ENCODE data around the gene ZNF488. TPM values are rescaled to one million over a fixed set of nuclear protein-coding genes. Genes with fewer than 3 reads are reported as not detected.

ZNF488 gene
- total and polyA plus RNA-seq, 10 of the 15 experiments (the other 5 are each of a cell fraction or from before 2014, with no cell fraction given), result not detected

DNA sequence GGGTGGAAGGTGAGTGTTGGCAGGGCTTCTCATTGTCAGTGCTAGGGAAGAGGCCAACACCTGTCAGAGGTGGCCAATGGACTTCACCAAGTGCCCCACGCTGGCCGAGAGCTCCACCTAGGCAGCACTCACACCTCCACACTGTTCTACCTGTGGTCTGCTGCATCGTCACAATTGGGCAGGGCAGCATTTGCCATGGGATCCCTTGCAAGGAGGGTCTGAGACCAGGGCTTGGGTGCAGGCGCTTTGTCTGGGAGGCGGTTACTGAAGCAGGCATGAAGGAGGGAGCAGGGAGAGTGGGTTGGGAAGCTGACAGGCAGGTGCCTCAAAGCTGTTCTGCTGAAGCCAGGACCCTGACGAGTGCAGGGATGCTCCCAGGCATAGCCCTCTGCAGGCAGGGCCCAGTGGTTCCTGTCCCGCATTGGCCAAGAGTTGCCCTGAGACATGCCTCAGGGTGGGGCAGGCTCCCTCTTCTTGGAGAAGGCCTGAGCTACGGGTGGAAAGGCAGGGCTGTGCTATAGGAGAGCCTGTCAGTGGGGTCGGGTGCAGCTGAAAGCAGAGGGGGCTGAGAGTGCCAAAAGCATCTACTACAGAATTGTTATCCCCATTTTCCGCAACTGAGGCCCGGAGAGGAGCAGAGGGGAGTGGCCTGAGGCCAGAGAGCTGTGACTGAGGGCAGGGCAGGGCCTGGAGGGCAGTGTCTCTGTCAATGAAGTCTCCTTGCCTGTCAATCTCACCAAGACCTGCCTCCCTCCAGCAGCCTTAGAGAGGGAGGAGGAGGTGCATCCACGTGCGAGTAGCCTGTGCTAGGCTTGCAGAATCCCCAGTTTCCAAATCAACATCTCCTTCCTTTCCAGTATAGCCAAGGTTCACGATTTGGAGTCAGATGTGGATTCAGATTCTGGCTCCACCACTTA lies 31.9 kb downstream of the ZNF488 start:
- H3K9ac ChIP-seq (ENCODE audit: control insufficient read depth, insufficient read depth, low read length), result no peak overlapping the region
- H2AFZ ChIP-seq (ENCODE audit: control insufficient read depth, low read depth, low read length), result no peak overlapping the region
- BruUV-seq (replicated peaks), result no TSS peak
- 21% methylated on average over 14 of the region's 14 CpGs for WGBS (ENCODE audit: insufficient coverage, insufficient replicate concordance, low lambda C conversion rate, missing lambda C conversion rate)
- H3K4me1 ChIP-seq (ENCODE audit: control insufficient read depth, insufficient read depth, low read length), result no peaks in the 10 kb centered on the region
- no peak overlapping the region for H3K27ac ChIP-seq (ENCODE audit: control insufficient read depth, insufficient read depth)
- H3K36me3 ChIP-seq (ENCODE audit: control insufficient read depth in 2 of 2, insufficient read depth in 2 of 2, low read length in 1 of 2), result no peaks in the 10 kb centered on the region
- H3K4me3 ChIP-seq, result no peak overlapping the region
- H4K20me1 ChIP-seq (ENCODE audit: control insufficient read depth, insufficient read depth), result no peaks in the 10 kb centered on the region
- ATAC-seq, result no peak
- no peak overlapping the region for H3K4me2 ChIP-seq (ENCODE audit: control insufficient read depth, insufficient read depth)
- no peak for FAIRE-seq
- RAD21 ChIA-PET (ENCODE audit: unreplicated experiment), result no interaction called here
- no peaks in the 10 kb centered on the region; a peak in 1 of 4 replicates for H3K27me3 ChIP-seq (replicated peaks in 1 of 2; ENCODE audit: control insufficient read depth in 2 of 2, insufficient read depth in 2 of 2, low read length in 1 of 2)
- SMC1A ChIA-PET (ENCODE audit: uncharacterized antibody, unreplicated experiment), result no interaction called here
- CTCF ChIA-PET, result no interaction called here
- no peaks in the 10 kb centered on the region for H3K9me3 ChIP-seq (replicated peaks; ENCODE audit: control insufficient read depth, insufficient read depth, low read length)
- intact Hi-C loops (cut with micrococcal nuclease; ENCODE audit: unreplicated experiment), result no loop called here
- POLR2A ChIA-PET, result no interaction called here
- in situ Hi-C loops (cut with MboI), result no loop called here
- DNase-seq (ENCODE audit: low read depth, low spot score), result no peak
- no peaks in the 10 kb centered on the region for H3K79me2 ChIP-seq (ENCODE audit: control insufficient read depth, insufficient read depth, low read length)
- no peak for TF ChIP-seq SUZ12 (IDR thresholded peaks at IDR 0.05; ENCODE audit: unreplicated experiment)
- TF ChIP-seq, protein P1, sequence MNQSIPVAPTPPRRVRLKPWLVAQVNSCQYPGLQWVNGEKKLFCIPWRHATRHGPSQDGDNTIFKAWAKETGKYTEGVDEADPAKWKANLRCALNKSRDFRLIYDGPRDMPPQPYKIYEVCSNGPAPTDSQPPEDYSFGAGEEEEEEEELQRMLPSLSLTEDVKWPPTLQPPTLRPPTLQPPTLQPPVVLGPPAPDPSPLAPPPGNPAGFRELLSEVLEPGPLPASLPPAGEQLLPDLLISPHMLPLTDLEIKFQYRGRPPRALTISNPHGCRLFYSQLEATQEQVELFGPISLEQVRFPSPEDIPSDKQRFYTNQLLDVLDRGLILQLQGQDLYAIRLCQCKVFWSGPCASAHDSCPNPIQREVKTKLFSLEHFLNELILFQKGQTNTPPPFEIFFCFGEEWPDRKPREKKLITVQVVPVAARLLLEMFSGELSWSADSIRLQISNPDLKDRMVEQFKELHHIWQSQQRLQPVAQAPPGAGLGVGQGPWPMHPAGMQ (IDR thresholded peaks at IDR 0.05; ENCODE audit: borderline replicate concordance), result no peak
- TF ChIP-seq, protein P2, sequence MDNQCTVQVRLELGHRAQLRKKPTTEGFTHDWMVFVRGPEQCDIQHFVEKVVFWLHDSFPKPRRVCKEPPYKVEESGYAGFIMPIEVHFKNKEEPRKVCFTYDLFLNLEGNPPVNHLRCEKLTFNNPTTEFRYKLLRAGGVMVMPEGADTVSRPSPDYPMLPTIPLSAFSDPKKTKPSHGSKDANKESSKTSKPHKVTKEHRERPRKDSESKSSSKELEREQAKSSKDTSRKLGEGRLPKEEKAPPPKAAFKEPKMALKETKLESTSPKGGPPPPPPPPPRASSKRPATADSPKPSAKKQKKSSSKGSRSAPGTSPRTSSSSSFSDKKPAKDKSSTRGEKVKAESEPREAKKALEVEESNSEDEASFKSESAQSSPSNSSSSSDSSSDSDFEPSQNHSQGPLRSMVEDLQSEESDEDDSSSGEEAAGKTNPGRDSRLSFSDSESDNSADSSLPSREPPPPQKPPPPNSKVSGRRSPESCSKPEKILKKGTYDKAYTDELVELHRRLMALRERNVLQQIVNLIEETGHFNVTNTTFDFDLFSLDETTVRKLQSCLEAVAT (IDR thresholded peaks at IDR 0.05), result no peak
- TF ChIP-seq, protein P3, sequence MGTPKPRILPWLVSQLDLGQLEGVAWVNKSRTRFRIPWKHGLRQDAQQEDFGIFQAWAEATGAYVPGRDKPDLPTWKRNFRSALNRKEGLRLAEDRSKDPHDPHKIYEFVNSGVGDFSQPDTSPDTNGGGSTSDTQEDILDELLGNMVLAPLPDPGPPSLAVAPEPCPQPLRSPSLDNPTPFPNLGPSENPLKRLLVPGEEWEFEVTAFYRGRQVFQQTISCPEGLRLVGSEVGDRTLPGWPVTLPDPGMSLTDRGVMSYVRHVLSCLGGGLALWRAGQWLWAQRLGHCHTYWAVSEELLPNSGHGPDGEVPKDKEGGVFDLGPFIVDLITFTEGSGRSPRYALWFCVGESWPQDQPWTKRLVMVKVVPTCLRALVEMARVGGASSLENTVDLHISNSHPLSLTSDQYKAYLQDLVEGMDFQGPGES (IDR thresholded peaks at IDR 0.05), result no peak
- TF ChIP-seq ZSCAN29 (IDR thresholded peaks at IDR 0.05), result no peak
- no peak for TF ChIP-seq PAX5 (IDR thresholded peaks at IDR 0.05; ENCODE audit: borderline replicate concordance, low read depth, low read length)
- TF ChIP-seq, protein P4, sequence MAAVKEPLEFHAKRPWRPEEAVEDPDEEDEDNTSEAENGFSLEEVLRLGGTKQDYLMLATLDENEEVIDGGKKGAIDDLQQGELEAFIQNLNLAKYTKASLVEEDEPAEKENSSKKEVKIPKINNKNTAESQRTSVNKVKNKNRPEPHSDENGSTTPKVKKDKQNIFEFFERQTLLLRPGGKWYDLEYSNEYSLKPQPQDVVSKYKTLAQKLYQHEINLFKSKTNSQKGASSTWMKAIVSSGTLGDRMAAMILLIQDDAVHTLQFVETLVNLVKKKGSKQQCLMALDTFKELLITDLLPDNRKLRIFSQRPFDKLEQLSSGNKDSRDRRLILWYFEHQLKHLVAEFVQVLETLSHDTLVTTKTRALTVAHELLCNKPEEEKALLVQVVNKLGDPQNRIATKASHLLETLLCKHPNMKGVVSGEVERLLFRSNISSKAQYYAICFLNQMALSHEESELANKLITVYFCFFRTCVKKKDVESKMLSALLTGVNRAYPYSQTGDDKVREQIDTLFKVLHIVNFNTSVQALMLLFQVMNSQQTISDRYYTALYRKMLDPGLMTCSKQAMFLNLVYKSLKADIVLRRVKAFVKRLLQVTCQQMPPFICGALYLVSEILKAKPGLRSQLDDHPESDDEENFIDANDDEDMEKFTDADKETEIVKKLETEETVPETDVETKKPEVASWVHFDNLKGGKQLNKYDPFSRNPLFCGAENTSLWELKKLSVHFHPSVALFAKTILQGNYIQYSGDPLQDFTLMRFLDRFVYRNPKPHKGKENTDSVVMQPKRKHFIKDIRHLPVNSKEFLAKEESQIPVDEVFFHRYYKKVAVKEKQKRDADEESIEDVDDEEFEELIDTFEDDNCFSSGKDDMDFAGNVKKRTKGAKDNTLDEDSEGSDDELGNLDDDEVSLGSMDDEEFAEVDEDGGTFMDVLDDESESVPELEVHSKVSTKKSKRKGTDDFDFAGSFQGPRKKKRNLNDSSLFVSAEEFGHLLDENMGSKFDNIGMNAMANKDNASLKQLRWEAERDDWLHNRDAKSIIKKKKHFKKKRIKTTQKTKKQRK (IDR thresholded peaks at IDR 0.05; ENCODE audit: low read depth, low read length), result no peak
- no peak for TF ChIP-seq TCF3 (IDR thresholded peaks at IDR 0.05; ENCODE audit: borderline replicate concordance, insufficient read depth, low read depth, low read length)
- no peak for TF ChIP-seq ZZZ3 (IDR thresholded peaks at IDR 0.05; ENCODE audit: control insufficient read depth, insufficient read length, low read depth)
- no peak for TF ChIP-seq NRF1 (conservative IDR thresholded peaks at IDR 0.05; ENCODE audit: low read depth, low read length)
- no peak for TF ChIP-seq CHD4 (IDR thresholded peaks at IDR 0.05)
- TF ChIP-seq IKZF2 (IDR thresholded peaks at IDR 0.05), result no peak
- no peak for TF ChIP-seq STAT3 (IDR thresholded peaks at IDR 0.05; ENCODE audit: low read depth, low read length)
- no peak for TF ChIP-seq PML (IDR thresholded peaks at IDR 0.05; ENCODE audit: low read length)
- TF ChIP-seq CBFB (IDR thresholded peaks at IDR 0.05; ENCODE audit: low read depth), result no peak
- TF ChIP-seq HDAC2 (IDR thresholded peaks at IDR 0.05), result no peak
- no peak for TF ChIP-seq ZNF274 (IDR thresholded peaks at IDR 0.05; ENCODE audit: insufficient read depth, insufficient read length)
